Measurements from ENCODE around the gene ADAMTS2.

Gene ADAMTS2

GRCh38 chr5:179278119-179278518, 67.1 kb downstream of the ADAMTS2 start:
- DNase-seq (ENCODE audit: insufficient read length, low spot score) (no peak), FAIRE-seq (no peak)
- no peak for TF ChIP-seq POLR2AphosphoS5 (IDR thresholded peaks at IDR 0.05; ENCODE audit: low read depth, low read length)
- no peak for TF ChIP-seq POLR2A (IDR thresholded peaks at IDR 0.05; ENCODE audit: low read depth, low read length)
- no peak for TF ChIP-seq SPI1 (IDR thresholded peaks at IDR 0.05; ENCODE audit: low read depth, low read length)
- no peak for TF ChIP-seq TAF1 (IDR thresholded peaks at IDR 0.05; ENCODE audit: low read depth, low read length)
- no peak for TF ChIP-seq POU2F2 (IDR thresholded peaks at IDR 0.05; ENCODE audit: low read depth, low read length)
- no peak for TF ChIP-seq PAX5 (IDR thresholded peaks at IDR 0.05; ENCODE audit: insufficient read depth, low read length, severe bottlenecking)

- TF ChIP-seq SPI1 (IDR thresholded peaks at IDR 0.05; ENCODE audit: low read depth, low read length) (no peak), POLR2AphosphoS5 (IDR thresholded peaks at IDR 0.05; ENCODE audit: low read depth, low read length) (no peak), PAX5 (IDR thresholded peaks at IDR 0.05; ENCODE audit: insufficient read depth, low read length, severe bottlenecking) (no peak), TAF1 (IDR thresholded peaks at IDR 0.05; ENCODE audit: low read depth, low read length) (no peak), POU2F2 (IDR thresholded peaks at IDR 0.05; ENCODE audit: low read depth, low read length) (no peak)
- no peak for DNase-seq (ENCODE audit: insufficient read length, low spot score)
- FAIRE-seq, result no peak
Measured at GRCh38 chr5:179276838-179277395, 68.3 kb downstream of the ADAMTS2 start.

- FAIRE-seq (no peak), DNase-seq (ENCODE audit: insufficient read length, low spot score) (no peak)
- TF ChIP-seq TAF1 (IDR thresholded peaks at IDR 0.05; ENCODE audit: low read depth, low read length), result no peak
- TF ChIP-seq POLR2AphosphoS5 (IDR thresholded peaks at IDR 0.05; ENCODE audit: low read depth, low read length), result no peak
- no peak for TF ChIP-seq PAX5 (IDR thresholded peaks at IDR 0.05; ENCODE audit: insufficient read depth, low read length, severe bottlenecking)
- TF ChIP-seq POLR2A (IDR thresholded peaks at IDR 0.05; ENCODE audit: low read depth, low read length), result no peak
- no peak for TF ChIP-seq SPI1 (IDR thresholded peaks at IDR 0.05; ENCODE audit: low read depth, low read length)
- no peak for TF ChIP-seq POU2F2 (IDR thresholded peaks at IDR 0.05; ENCODE audit: low read depth, low read length)
Measured at GRCh38 chr5:179275941-179276837, 69.1 kb downstream of the ADAMTS2 start.

GRCh38 chr5:179275381-179275878, 69.8 kb downstream of the ADAMTS2 start:
- TF ChIP-seq SPI1 (IDR thresholded peaks at IDR 0.05; ENCODE audit: low read depth, low read length), result no peak
- no peak for TF ChIP-seq TAF1 (IDR thresholded peaks at IDR 0.05; ENCODE audit: low read depth, low read length)
- TF ChIP-seq POLR2AphosphoS5 (IDR thresholded peaks at IDR 0.05; ENCODE audit: low read depth, low read length), result no peak
- TF ChIP-seq POLR2A (IDR thresholded peaks at IDR 0.05; ENCODE audit: low read depth, low read length), result no peak
- TF ChIP-seq PAX5 (IDR thresholded peaks at IDR 0.05; ENCODE audit: insufficient read depth, low read length, severe bottlenecking), result no peak
- no peak for TF ChIP-seq POU2F2 (IDR thresholded peaks at IDR 0.05; ENCODE audit: low read depth, low read length)
- FAIRE-seq (no peak), DNase-seq (ENCODE audit: insufficient read length, low spot score) (no peak)

- FAIRE-seq (no peak), DNase-seq (ENCODE audit: insufficient read length, low spot score) (no peak)
- no peak for TF ChIP-seq POLR2A (IDR thresholded peaks at IDR 0.05; ENCODE audit: low read depth, low read length)
- no peak for TF ChIP-seq POU2F2 (IDR thresholded peaks at IDR 0.05; ENCODE audit: low read depth, low read length)
- TF ChIP-seq PAX5 (IDR thresholded peaks at IDR 0.05; ENCODE audit: insufficient read depth, low read length, severe bottlenecking), result no peak
- TF ChIP-seq TAF1 (IDR thresholded peaks at IDR 0.05; ENCODE audit: low read depth, low read length), result no peak
- no peak for TF ChIP-seq SPI1 (IDR thresholded peaks at IDR 0.05; ENCODE audit: low read depth, low read length)
- TF ChIP-seq POLR2AphosphoS5 (IDR thresholded peaks at IDR 0.05; ENCODE audit: low read depth, low read length), result no peak
Measured at GRCh38 chr5:179274321-179275315, 70.6 kb downstream of the ADAMTS2 start.

GRCh38 chr5:179273441-179274145, 71.7 kb downstream of the ADAMTS2 start:
- TF ChIP-seq PAX5 (IDR thresholded peaks at IDR 0.05; ENCODE audit: insufficient read depth, low read length, severe bottlenecking) (no peak), POLR2AphosphoS5 (IDR thresholded peaks at IDR 0.05; ENCODE audit: low read depth, low read length) (no peak), SPI1 (IDR thresholded peaks at IDR 0.05; ENCODE audit: low read depth, low read length) (no peak), TAF1 (IDR thresholded peaks at IDR 0.05; ENCODE audit: low read depth, low read length) (no peak), POU2F2 (IDR thresholded peaks at IDR 0.05; ENCODE audit: low read depth, low read length) (no peak), POLR2A (IDR thresholded peaks at IDR 0.05; ENCODE audit: low read depth, low read length) (no peak)
- no peak for FAIRE-seq
- DNase-seq (ENCODE audit: insufficient read length, low spot score), result no peak

GRCh38 chr5:179273073-179273435, 72.2 kb downstream of the ADAMTS2 start:
- TF ChIP-seq SPI1 (IDR thresholded peaks at IDR 0.05; ENCODE audit: low read depth, low read length), result no peak
- no peak for FAIRE-seq

GRCh38 chr5:179272326-179273072, 72.8 kb downstream of the ADAMTS2 start:
- TF ChIP-seq SPI1 (IDR thresholded peaks at IDR 0.05; ENCODE audit: low read depth, low read length) (no peak), PAX5 (IDR thresholded peaks at IDR 0.05; ENCODE audit: insufficient read depth, low read length, severe bottlenecking) (no peak), TAF1 (IDR thresholded peaks at IDR 0.05; ENCODE audit: low read depth, low read length) (no peak), POLR2AphosphoS5 (IDR thresholded peaks at IDR 0.05; ENCODE audit: low read depth, low read length) (no peak)
- FAIRE-seq, result no peak
- DNase-seq (ENCODE audit: insufficient read length, low spot score), result no peak

More at GRCh38 chr5:179273073-179273435, 72.2 kb downstream of the ADAMTS2 start:
- DNase-seq (ENCODE audit: insufficient read length, low spot score), result no peak

Data from GM12891 (cell line).